GM23248 (cell line): ENCODE data around the gene TRIM9. TPM values are rescaled to one million over a fixed set of nuclear protein-coding genes. Genes with fewer than 3 reads are reported as not detected.

Experiments
- DNase-seq: peaks from one replicate; pipeline ENCODE4 v3.0.0-alpha.2; 2015
- H2AFZ ChIP-seq: fragments of 200-600 bp; sonication (generic); 2 replicates; pipeline ENCODE4 v1.6.1; 2016; ENCODE audit warnings: antibody characterized with exemption
- H3F3A ChIP-seq: fragments of 200-600 bp; sonication (generic); 2 replicates; pipeline ENCODE4 v1.6.1; 2016; ENCODE audit warnings: mild to moderate bottlenecking, antibody characterized with exemption, mixed run types; ENCODE audit not compliant: insufficient read depth
- H3K27ac ChIP-seq: fragments of 200-600 bp; sonication (generic); 2 replicates; pipeline ENCODE4 v1.5.1; 2016; ENCODE audit warnings: mild to moderate bottlenecking
- H3K27me3 ChIP-seq: fragments of 200-600 bp; sonication (generic); replicated peaks from 2 replicates; pipeline ENCODE4 v1.6.1; 2016; ENCODE audit warnings: mild to moderate bottlenecking; ENCODE audit not compliant: insufficient read depth
- H3K36me3 ChIP-seq: fragments of 200-600 bp; sonication (generic); 2 replicates; pipeline ENCODE4 v1.6.1; 2016; ENCODE audit warnings: low read depth, mild to moderate bottlenecking
- H3K4me1 ChIP-seq: fragments of 200-600 bp; sonication (generic); 2 replicates; pipeline ENCODE4 v1.6.1; 2016; ENCODE audit warnings: mild to moderate bottlenecking; ENCODE audit not compliant: insufficient read depth
- H3K4me2 ChIP-seq: fragments of 200-600 bp; sonication (generic); one replicate; pipeline ENCODE4 v1.6.1; 2016; ENCODE audit warnings: mild to moderate bottlenecking; ENCODE audit not compliant: unreplicated experiment
- H3K4me3 ChIP-seq: fragments of 200-600 bp; sonication (generic); 2 replicates; pipeline ENCODE4 v1.5.1; 2016; ENCODE audit warnings: mild to moderate bottlenecking
- H3K79me2 ChIP-seq: fragments of 200-600 bp; sonication (generic); 2 replicates; pipeline ENCODE4 v1.6.1; 2016; ENCODE audit warnings: mild to moderate bottlenecking; ENCODE audit not compliant: insufficient read depth
- H3K9ac ChIP-seq: fragments of 200-600 bp; sonication (generic); 2 replicates; pipeline ENCODE4 v1.6.1; 2016; ENCODE audit warnings: mild to moderate bottlenecking
- H3K9me2 ChIP-seq: fragments of 200-600 bp; sonication (generic); 2 replicates; pipeline ENCODE4 v1.6.1; 2016; ENCODE audit warnings: mixed run types, mild to moderate bottlenecking, moderate library complexity; ENCODE audit not compliant: insufficient read depth
- H3K9me3 ChIP-seq: fragments of 200-600 bp; sonication (generic); one replicate; pipeline ENCODE4 v1.6.1; 2017; ENCODE audit warnings: low read depth
- H4K20me1 ChIP-seq: fragments of 200-600 bp; sonication (generic); 2 replicates; pipeline ENCODE4 v1.6.0; 2016; ENCODE audit not compliant: insufficient read depth
- EZH2 ChIP-seq: fragments of 200-600 bp; sonication (generic); IDR thresholded peaks from 2 replicates; pipeline ENCODE4 v1.6.1; 2018; ENCODE audit warnings: antibody characterized with exemption, mild to moderate bottlenecking; ENCODE audit not compliant: insufficient read depth, poor library complexity, severe bottlenecking
- EZH2phosphoT487 ChIP-seq: fragments of 200-600 bp; sonication (generic); IDR thresholded peaks from 2 replicates; pipeline ENCODE4 v1.6.1; 2018; ENCODE audit warnings: antibody characterized with exemption, moderate library complexity, mild to moderate bottlenecking, low read depth; ENCODE audit not compliant: insufficient read depth
- WGBS, 2 experiments: methylation state at CpG; one replicate each; pipeline ENCODE4 v1.1.6; 2015 to 2017; ENCODE audit warnings: low lambda C conversion rate in 2 of 2, low coverage in 1 of 2; ENCODE audit errors: missing lambda C conversion rate in 2 of 2; 5-methylcytosine and 5-hydroxymethylcytosine counted together
- in situ Hi-C: fragments of 300-500 bp; cut with MboI; formaldehyde crosslinking; loops from 2 replicates; pipeline ENCODE4 v1.15.0; 2020
- polyA plus RNA-seq: library from polyadenylated mRNA; unstranded; fragments of >200 nt; fragmentation: Nextera tagmentation; extraction: Ambion mirVana; gene quantifications from 2 replicates; pipeline ENCODE4 v1.2.1, GENCODE V29; 2016
- total RNA-seq: library from RNA; depleted of rRNA; stranded (reverse); fragments of >200 nt; shearing (Covaris generic); gene quantifications from 2 replicates; pipeline ENCODE4 v1.2.3, GENCODE V29; 2014

TRIM9 gene
- total and polyA plus RNA-seq, 2 experiments from 2014 or later: 0.25 to 0.32 TPM

DNA sequence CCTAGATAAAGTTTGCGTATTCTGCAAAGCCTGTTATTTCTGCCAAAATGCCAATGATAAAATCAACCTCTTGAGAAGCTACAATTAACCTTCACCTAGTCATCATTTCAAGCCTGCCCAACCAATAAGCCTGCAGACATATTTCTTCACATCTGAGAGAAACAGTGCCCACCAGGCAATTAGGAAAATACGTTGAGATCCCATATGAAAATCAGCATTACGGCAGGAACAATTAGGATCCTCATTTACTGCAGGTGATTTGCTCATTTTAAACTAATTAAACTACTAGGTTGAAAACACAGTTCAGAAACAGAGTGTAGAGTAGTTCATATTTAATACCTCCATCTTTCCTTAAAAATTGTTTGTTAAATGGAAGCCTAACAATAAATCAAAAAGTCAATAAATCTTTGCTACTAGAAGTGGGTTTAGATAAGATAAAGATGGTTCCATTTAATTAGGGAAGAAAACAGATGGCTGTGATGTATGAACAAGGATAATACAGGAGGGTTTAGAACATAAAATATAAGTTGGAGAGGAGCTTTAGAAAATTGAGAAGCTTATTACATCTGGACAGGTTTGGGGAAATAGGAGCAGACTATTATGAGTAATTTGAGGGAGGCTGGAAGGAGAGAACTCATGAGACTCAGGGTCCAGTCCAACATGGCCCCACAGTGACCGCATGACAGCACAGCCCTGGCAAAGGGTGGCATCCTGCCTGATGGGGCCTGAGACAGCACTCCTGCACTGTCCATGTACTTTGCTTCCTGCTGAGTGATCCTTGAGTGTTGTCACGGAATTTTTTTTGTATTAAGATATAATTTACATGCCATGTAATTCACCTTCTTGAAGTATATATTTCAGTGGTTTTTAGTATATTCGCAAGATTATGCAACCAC lies 123.8 kb downstream of the TRIM9 start:
- H2AFZ ChIP-seq: no peak overlapping the region
- no peak for DNase-seq
- H3F3A ChIP-seq: no peaks in the 10 kb centered on the region
- H3K9ac ChIP-seq: no peak overlapping the region
- no peak overlapping the region for H3K4me3 ChIP-seq
- no peaks in the 10 kb centered on the region for H3K9me2 ChIP-seq
- 83% methylated on average over 6 of the region's 6 CpGs for WGBS, 2 experiments
- H3K4me2 ChIP-seq: no peak overlapping the region
- no peaks in the 10 kb centered on the region for H3K27me3 ChIP-seq
- no peaks in the 10 kb centered on the region for H3K36me3 ChIP-seq
- H3K79me2 ChIP-seq: no peaks in the 10 kb centered on the region
- TF ChIP-seq EZH2 (no peak), EZH2phosphoT487 (no peak)
- H4K20me1 ChIP-seq: no peaks in the 10 kb centered on the region
- no peaks in the 10 kb centered on the region for H3K9me3 ChIP-seq
- no peaks in the 10 kb centered on the region for H3K4me1 ChIP-seq
- no peak overlapping the region for H3K27ac ChIP-seq
- in situ Hi-C loops: no loop called here

DNA sequence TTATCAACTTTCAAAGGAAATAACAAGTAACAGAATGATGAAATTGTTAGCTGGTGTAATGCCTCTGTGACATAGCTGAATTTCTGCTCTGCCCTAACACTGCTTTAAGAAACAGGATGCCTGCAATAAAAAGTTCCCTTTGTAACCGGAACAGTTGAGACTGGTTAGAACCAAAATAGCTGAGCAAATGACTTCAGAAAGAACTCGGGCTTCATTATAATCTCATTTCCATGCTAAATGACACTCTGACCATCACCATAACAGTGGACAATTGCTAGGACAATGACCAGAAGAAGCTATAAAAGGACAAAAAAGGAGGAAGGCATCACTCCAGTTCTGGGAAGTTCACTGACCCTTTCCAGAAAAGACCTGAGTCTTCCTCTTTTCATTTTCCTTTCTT lies 127.1 kb downstream of the TRIM9 start:
- Histone ChIP-seq H3K79me2 (no peaks in the 10 kb centered on the region), H3K4me1 (peaks cover 13% of the 10 kb centered on the region), H3K4me2 (no peak overlapping the region), H3F3A (peaks cover 8% of the 10 kb centered on the region; the same call in 1 of the 2 replicates), H3K27me3 (no peaks in the 10 kb centered on the region), H2AFZ (no peak overlapping the region), H3K9me3 (no peaks in the 10 kb centered on the region), H3K9me2 (no peaks in the 10 kb centered on the region), H3K27ac (no peak overlapping the region), H3K4me3 (no peak overlapping the region), H3K9ac (no peak overlapping the region), H4K20me1 (no peaks in the 10 kb centered on the region), H3K36me3 (no peaks in the 10 kb centered on the region)
- TF ChIP-seq EZH2: no peak
- no peak for TF ChIP-seq EZH2phosphoT487
- in situ Hi-C loops: no loop called here
- DNase-seq: peak; percentile 22
- WGBS, 2 experiments: 48% methylated on average over 2 of the region's 2 CpGs

DNA sequence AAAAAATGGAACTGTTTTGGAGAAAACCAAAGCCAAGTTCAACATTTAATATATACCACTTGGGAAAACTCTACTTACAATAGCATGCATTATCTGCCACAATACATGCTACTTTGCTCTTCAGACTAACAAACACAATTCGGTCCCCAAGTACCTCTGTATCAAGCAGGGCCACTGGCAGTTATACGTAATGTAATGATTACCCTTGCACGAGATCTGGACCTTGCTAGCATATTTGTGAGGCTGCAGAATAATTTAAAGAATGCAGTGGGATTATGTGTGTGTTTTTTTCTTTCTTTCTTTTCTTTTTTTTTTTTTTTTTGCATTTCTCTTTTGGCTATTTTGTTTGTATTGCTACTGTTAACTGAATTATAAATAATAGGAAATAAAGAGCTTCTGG lies 127.8 kb downstream of the TRIM9 start:
- H3K27ac ChIP-seq: no peak overlapping the region
- TF ChIP-seq EZH2 (no peak), EZH2phosphoT487 (no peak)
- DNase-seq: peak; percentile 47
- in situ Hi-C loops: no loop called here
- H3K79me2 ChIP-seq: no peaks in the 10 kb centered on the region
- H3K4me3 ChIP-seq: no peak overlapping the region
- no peaks in the 10 kb centered on the region for H3K9me3 ChIP-seq
- H3K9me2 ChIP-seq: no peaks in the 10 kb centered on the region
- no peaks in the 10 kb centered on the region for H3K36me3 ChIP-seq
- H3F3A ChIP-seq: peaks cover 15% of the 10 kb centered on the region; the same call in 1 of the 2 replicates
- no peaks in the 10 kb centered on the region for H3K27me3 ChIP-seq
- 22 to 28% methylated on average over 3 of the region's 3 CpGs for WGBS, 2 experiments
- H3K4me1 ChIP-seq: peaks cover 18% of the 10 kb centered on the region
- no peak overlapping the region for H2AFZ ChIP-seq
- no peak overlapping the region for H3K9ac ChIP-seq
- H3K4me2 ChIP-seq: no peak overlapping the region
- no peaks in the 10 kb centered on the region for H4K20me1 ChIP-seq

DNA sequence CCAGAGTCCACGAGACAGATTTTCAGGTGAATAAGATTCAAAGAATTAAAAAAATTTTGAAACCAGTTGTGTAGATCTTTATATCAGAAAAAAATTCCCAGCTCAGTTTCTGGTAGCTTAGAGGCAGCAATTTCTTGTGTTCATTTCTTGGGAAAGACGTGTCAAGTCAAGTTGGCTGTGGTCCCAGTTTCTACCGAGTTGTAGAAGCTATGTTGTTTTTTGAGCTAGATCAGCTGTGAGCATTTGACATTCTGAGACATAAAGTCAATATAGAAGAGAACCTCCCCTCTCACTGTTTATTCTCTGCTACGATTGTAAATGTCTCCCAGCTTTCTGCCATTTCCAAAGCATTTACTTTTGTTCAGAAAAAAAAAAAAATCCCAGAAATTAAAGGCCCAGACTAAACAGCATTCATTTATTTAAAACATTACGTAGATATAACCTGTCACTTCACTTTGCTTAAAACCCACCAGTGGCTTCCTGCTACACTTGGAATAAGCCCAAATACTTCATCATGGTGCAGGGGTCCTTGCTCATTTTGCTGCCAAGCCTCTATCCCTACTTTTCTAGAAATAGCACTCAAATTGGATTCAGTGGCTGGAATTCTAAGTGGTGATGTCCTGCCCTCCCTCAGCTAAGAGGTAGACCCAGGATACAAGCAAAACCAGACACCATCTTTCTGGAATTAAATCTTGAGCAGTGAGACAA lies 130.1 kb downstream of the TRIM9 start:
- peaks cover 33% of the 10 kb centered on the region for H3K4me1 ChIP-seq
- no peaks in the 10 kb centered on the region for H3K9me2 ChIP-seq
- H3K9me3 ChIP-seq: no peaks in the 10 kb centered on the region
- WGBS, 2 experiments: 28 to 30% methylated on average over 5 of the region's 5 CpGs
- in situ Hi-C loops: no loop called here
- H3K4me3 ChIP-seq: no peak overlapping the region
- no peak overlapping the region for H2AFZ ChIP-seq
- DNase-seq: peak; percentile 95
- peaks cover 27% of the 10 kb centered on the region for H3F3A ChIP-seq
- peak overlapping the region; percentile 34 for H3K4me2 ChIP-seq
- no peaks in the 10 kb centered on the region for H3K79me2 ChIP-seq
- no peak overlapping the region for H3K9ac ChIP-seq
- H3K27ac ChIP-seq: peak overlapping the region; percentile 37
- H3K36me3 ChIP-seq: no peaks in the 10 kb centered on the region
- H3K27me3 ChIP-seq: no peaks in the 10 kb centered on the region
- no peak for TF ChIP-seq EZH2phosphoT487
- no peak for TF ChIP-seq EZH2
- H4K20me1 ChIP-seq: no peaks in the 10 kb centered on the region
